NB4 (cell line): Measurements from ENCODE around the gene COL7A1.
A peak's percentile ranks its signal among the peaks of the same experiment; 100 is the strongest.

ENCODE experiments used
- DNase-seq: peaks from one replicate; pipeline ENCODE4 v3.0.0; 2010; ENCODE audit warnings: low read depth
- H3K4me3 ChIP-seq: one replicate; pipeline ENCODE4 v1.5.1; 2011; ENCODE audit warnings: mild to moderate bottlenecking, low read depth, low read length, moderate library complexity
- CTCF ChIP-seq: IDR thresholded peaks from one replicate; pipeline ENCODE4 v1.5.1; 2012; ENCODE audit warnings: low read depth, low read length
- MAX ChIP-seq: IDR thresholded peaks from 2 replicates; pipeline ENCODE4 v1.6.1; 2011; ENCODE audit warnings: low read depth, low read length
- MYC ChIP-seq: IDR thresholded peaks from 2 replicates; pipeline ENCODE4 v1.6.1; 2011; ENCODE audit warnings: low read depth, low read length
- POLR2A ChIP-seq: IDR thresholded peaks from 2 replicates; pipeline ENCODE4 v1.6.1; 2011; ENCODE audit warnings: mild to moderate bottlenecking; ENCODE audit not compliant: insufficient read length; ENCODE audit errors: extremely low read depth

The COL7A1 gene

GRCh38 chr3:48565591-48566400 lies 29.3 kb downstream of the COL7A1 start:
- H3K4me3 ChIP-seq, result no peak overlapping the region
- DNase-seq, result peak; percentile 95
- peak; percentile 72 for TF ChIP-seq MAX
- TF ChIP-seq CTCF, result no peak
- 0 out of 2 replicates have a peak, but pooled peaks have one; percentile 38 for TF ChIP-seq MYC
- no peak for TF ChIP-seq POLR2A

- DNase-seq, result no peak
- TF ChIP-seq MAX, result no peak
- TF ChIP-seq MYC, result no peak
- no peak for TF ChIP-seq POLR2A
- TF ChIP-seq CTCF, result no peak
These were observed 29.9 kb downstream of the COL7A1 start for GRCh38 chr3:48565186-48565585.

GRCh38 chr3:48564667-48565066 lies 30.5 kb downstream of the COL7A1 start:
- no peak for TF ChIP-seq POLR2A
- no peak for TF ChIP-seq MAX
- TF ChIP-seq CTCF, result no peak
- no peak for TF ChIP-seq MYC
- H3K4me3 ChIP-seq, result no peak overlapping the region
- DNase-seq, result no peak

More at GRCh38 chr3:48565186-48565585, 29.9 kb downstream of the COL7A1 start:
- no peak overlapping the region for H3K4me3 ChIP-seq

GRCh38 chr3:48564022-48564421 lies 31.1 kb downstream of the COL7A1 start:
- peak; percentile 90 for TF ChIP-seq MAX
- peak; percentile 79 for TF ChIP-seq MYC
- no peak for TF ChIP-seq CTCF
- TF ChIP-seq POLR2A, result no peak
- H3K4me3 ChIP-seq, result peak overlapping the region; percentile 53
- peak; percentile 96 for DNase-seq

- peak; percentile 82 for DNase-seq
- TF ChIP-seq MAX, result 0 out of 2 replicates have a peak, but pooled peaks have one; percentile 5
- TF ChIP-seq POLR2A, result no peak
- peak within 1 kb of the TSS; percentile 53 for H3K4me3 ChIP-seq
These were observed 31.7 kb downstream of the COL7A1 start, which contains the start of gene UCN2 for GRCh38 chr3:48563382-48563918. Gene UCN2 (minus strand): TSS chr3:48563781. CDS start chr3:48563124, 657 bp downstream.

- DNase-seq, result no peak
- TF ChIP-seq POLR2A, result no peak
- TF ChIP-seq MYC, result no peak
- no peak for TF ChIP-seq MAX
- TF ChIP-seq CTCF, result no peak
- H3K4me3 ChIP-seq, result peak overlapping the region; percentile 53
These were observed 32.6 kb downstream of the COL7A1 start for GRCh38 chr3:48562367-48563095.
